ENCODE results near the gene CSNK2A2. TPM values are rescaled to one million over a fixed set of nuclear protein-coding genes. Genes with fewer than 3 reads are reported as not detected.

Gene CSNK2A2
- total RNA-seq, 1 donor from 2014 or later = 72.1 TPM

DNA sequence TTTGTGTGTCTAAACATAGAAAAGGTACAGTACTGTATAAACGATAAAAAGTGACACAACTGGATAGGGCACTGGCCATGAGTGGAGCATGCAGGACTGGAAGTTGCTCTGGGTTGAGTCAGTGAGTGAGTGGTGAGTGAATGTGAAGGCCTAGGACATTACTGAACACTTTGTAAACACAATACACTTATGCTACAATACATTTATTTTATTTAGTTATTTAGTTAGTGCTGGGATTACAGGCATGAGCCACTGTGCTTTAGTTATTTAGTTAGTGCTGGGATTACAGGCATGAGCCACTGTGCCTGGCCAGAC, 73.3 kb downstream of the CSNK2A2 start:
- Histone ChIP-seq H3K9me3 (no peaks in the 10 kb centered on the region), H3K27me3 (ENCODE audit: low read depth) (no peaks in the 10 kb centered on the region), H3K4me3 (no peak overlapping the region), H3K27ac (no peak overlapping the region), H3K4me1 (peaks cover 62% of the 10 kb centered on the region), H3K36me3 (no peaks in the 10 kb centered on the region)
- TF ChIP-seq, protein P1, sequence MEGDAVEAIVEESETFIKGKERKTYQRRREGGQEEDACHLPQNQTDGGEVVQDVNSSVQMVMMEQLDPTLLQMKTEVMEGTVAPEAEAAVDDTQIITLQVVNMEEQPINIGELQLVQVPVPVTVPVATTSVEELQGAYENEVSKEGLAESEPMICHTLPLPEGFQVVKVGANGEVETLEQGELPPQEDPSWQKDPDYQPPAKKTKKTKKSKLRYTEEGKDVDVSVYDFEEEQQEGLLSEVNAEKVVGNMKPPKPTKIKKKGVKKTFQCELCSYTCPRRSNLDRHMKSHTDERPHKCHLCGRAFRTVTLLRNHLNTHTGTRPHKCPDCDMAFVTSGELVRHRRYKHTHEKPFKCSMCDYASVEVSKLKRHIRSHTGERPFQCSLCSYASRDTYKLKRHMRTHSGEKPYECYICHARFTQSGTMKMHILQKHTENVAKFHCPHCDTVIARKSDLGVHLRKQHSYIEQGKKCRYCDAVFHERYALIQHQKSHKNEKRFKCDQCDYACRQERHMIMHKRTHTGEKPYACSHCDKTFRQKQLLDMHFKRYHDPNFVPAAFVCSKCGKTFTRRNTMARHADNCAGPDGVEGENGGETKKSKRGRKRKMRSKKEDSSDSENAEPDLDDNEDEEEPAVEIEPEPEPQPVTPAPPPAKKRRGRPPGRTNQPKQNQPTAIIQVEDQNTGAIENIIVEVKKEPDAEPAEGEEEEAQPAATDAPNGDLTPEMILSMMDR (IDR thresholded peaks at IDR 0.05) = no peak
- intact Hi-C loops (cut with DNase I) = loop anchor here (10.0 kb wide), 1 partner anchor 100 kb away; the partner anchor contains the start of gene MMP15
- no peak for DNase-seq
- no peak for ATAC-seq

DNA sequence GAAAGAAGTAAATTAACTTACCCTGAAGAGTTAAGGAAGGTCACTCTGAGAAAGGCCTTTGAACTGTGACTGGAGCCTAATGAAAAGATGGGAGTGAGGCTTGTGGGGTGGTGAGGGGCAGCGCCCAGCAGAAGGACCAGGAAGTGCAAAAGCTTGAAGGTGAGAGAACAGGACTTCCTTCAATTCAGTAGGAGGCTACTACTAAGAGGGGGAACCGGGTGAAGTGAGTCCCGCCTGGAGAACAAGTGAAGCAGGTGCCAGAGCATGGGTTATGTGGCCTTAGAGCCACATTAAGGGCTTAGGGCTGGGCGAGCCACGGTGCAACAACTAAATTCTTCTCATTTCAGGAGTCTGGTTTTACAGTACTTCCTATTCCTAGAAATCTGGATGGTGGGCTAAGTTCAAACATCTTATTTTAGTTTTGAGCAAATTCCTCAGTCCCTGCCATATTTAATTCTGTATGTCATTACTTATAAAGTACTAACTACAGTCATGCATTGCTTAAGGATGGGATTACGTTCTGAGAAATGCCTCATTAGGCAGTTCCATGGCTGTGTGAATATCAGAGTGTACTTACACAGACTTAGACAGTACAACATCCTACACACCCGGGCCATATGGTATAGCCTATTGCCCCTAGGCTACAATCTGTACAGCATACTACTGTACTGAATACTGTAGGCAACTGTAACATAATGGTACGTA, 73.9 kb downstream of the CSNK2A2 start:
- TF ChIP-seq, protein P1 (IDR thresholded peaks at IDR 0.05) = no peak
- no peaks in the 10 kb centered on the region for H3K27me3 ChIP-seq (ENCODE audit: low read depth)
- H3K36me3 ChIP-seq = no peaks in the 10 kb centered on the region
- ATAC-seq = no peak
- H3K27ac ChIP-seq = no peak overlapping the region
- intact Hi-C loops (cut with DNase I) = loop anchor here (10.0 kb wide), 1 partner anchor 99 kb away; the partner anchor contains the start of gene MMP15
- no peak for DNase-seq
- H3K4me3 ChIP-seq = no peak overlapping the region
- peaks cover 67% of the 10 kb centered on the region for H3K4me1 ChIP-seq
- H3K9me3 ChIP-seq = no peaks in the 10 kb centered on the region

DNA sequence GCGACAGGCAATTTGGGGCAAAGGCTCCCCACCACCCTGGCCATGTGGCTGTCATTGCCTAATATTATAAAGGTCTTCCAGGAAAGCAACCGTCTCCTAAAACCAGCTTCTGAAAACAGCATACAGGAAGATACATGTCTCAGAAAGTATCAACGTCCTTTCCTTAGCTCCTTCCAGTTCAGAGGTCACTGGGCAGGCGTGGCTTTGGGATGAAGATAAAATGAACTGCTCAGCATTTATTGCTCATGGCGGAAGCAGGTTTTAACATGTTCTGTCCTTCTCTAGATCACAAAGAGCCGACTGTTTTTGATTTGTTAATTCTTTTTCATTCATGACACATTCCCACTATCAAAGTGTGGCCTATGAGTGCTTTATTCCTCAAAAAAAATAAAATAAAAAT, 76.8 kb downstream of the CSNK2A2 start:
- TF ChIP-seq, protein P1 (IDR thresholded peaks at IDR 0.05) = no peak
- H3K36me3 ChIP-seq = peaks cover 10% of the 10 kb centered on the region
- peaks cover 51% of the 10 kb centered on the region for H3K4me1 ChIP-seq
- intact Hi-C loops (cut with DNase I) = loop anchor here (10.0 kb wide), 1 partner anchor 96 kb away; the partner anchor contains the start of gene MMP15
- no peaks in the 10 kb centered on the region for H3K27me3 ChIP-seq (ENCODE audit: low read depth)
- ATAC-seq (no peak), DNase-seq (no peak)
- no peaks in the 10 kb centered on the region for H3K9me3 ChIP-seq
- H3K4me3 ChIP-seq = no peak overlapping the region
- H3K27ac ChIP-seq = peak overlapping the region; percentile 5

DNA sequence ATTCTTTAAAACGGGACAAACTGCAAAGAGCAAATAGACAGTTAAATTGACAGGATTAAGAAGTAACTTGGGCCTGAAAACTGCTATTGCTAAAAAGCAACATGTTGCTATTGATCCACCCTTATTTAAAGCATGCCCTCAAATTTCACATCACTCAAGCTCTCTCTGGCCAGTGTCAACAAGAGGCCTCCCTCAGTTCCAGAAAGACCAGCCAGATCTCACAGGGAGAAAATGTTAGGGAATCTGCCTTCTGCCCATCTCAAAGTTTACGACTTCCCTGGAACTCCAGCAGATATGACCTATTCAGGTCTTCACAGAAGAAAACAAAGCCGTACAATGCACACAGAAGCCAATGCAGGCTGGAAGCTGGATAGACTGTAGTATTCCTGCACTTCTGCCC, 77.7 kb downstream of the CSNK2A2 start:
- TF ChIP-seq, protein P1 (IDR thresholded peaks at IDR 0.05) = no peak
- Histone ChIP-seq H3K4me3 (no peak overlapping the region), H3K9me3 (no peaks in the 10 kb centered on the region), H3K27me3 (ENCODE audit: low read depth) (no peaks in the 10 kb centered on the region), H3K4me1 (peaks cover 46% of the 10 kb centered on the region), H3K27ac (no peak overlapping the region), H3K36me3 (peaks cover 19% of the 10 kb centered on the region)
- DNase-seq (no peak), ATAC-seq (no peak)
- intact Hi-C loops (cut with DNase I) = loop anchor here (10.0 kb wide), 1 partner anchor 95 kb away; the partner anchor contains the start of gene MMP15

DNA sequence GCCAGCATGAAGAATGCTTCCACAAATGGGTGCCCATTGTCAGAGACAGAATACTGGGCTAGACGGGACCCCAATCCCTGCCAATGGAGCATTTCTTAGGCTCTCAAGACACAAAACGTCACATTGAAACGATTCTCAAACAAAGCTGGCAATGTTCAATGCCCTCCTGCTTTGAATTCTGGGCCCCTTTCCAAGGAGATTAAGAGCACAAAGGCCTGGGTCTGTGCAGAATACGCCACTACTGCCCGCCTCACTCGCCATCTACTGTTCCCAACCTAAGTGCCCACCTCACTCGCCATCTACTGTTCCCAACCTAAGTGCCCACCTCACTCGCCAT, 78.4 kb downstream of the CSNK2A2 start:
- DNase-seq (no peak), ATAC-seq (no peak)
- Histone ChIP-seq H3K27me3 (ENCODE audit: low read depth) (no peaks in the 10 kb centered on the region), H3K9me3 (no peaks in the 10 kb centered on the region), H3K4me1 (peaks cover 42% of the 10 kb centered on the region), H3K36me3 (peaks cover 27% of the 10 kb centered on the region), H3K27ac (no peak overlapping the region), H3K4me3 (no peak overlapping the region)
- intact Hi-C loops (cut with DNase I) = no loop called here
- TF ChIP-seq, protein P1 (IDR thresholded peaks at IDR 0.05) = no peak
